SK-N-SH (cell line): ENCODE measurements around the gene NCAM1.

Experiments used
- CHD2 ChIP-seq: fragments of 150-350 bp; IDR thresholded peaks from 2 replicates; pipeline ENCODE4 v1.6.1; 2018; ENCODE audit warnings: low read length; ENCODE audit not compliant: partially characterized antibody
- EZH2phosphoT487 ChIP-seq: fragments of 200-600 bp; sonication (generic); IDR thresholded peaks from 2 replicates; pipeline ENCODE4 v1.6.1; 2017; ENCODE audit warnings: low read depth, mixed run types, mild to moderate bottlenecking, antibody characterized with exemption, moderate library complexity, borderline replicate concordance
- FOXJ3 ChIP-seq: sonication (generic); formaldehyde crosslinking; IDR thresholded peaks from 2 replicates; pipeline ENCODE4 v1.5.1; 2020; ENCODE audit warnings: mild to moderate bottlenecking, missing genetic modification reagents
- POLR2AphosphoS5 ChIP-seq: IDR thresholded peaks from 2 replicates; pipeline ENCODE4 v1.6.1; 2012; ENCODE audit warnings: low read depth, low read length
- RAD21 ChIP-seq: IDR thresholded peaks from 2 replicates; pipeline ENCODE4 v1.6.1; 2012; ENCODE audit warnings: mild to moderate bottlenecking, low read length
- SMC3 ChIP-seq: IDR thresholded peaks from 2 replicates; pipeline ENCODE4 v1.6.1; 2012; ENCODE audit warnings: low read depth, low read length, improper control_type of control experiment
- TAF1 ChIP-seq: IDR thresholded peaks from 2 replicates; pipeline ENCODE4 v1.6.1; 2012; ENCODE audit warnings: low read depth, mild to moderate bottlenecking, low read length, moderate library complexity, borderline replicate concordance

DNA sequence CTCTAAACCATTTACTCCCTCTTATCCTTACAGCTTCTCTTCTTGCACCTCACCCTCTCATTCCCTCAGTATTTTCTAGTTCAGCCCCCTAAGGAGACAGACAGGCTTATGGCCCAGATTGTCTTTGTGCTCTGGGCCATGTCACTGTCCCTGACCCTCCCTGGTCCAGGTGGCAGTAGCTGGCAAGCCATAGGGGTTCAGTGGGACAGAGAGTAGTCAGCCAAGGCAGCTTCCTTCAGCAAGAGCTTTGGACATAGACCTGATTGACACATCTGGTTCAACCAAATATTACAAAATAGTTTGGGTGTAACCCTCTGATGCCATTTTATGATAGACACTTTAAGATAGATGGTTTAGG, 53.9 kb downstream of the NCAM1 start:
- TF ChIP-seq CHD2 (no peak), FOXJ3 (CRISPR knock-in tag) (no peak), TAF1 (no peak), POLR2AphosphoS5 (no peak), EZH2phosphoT487 (no peak), RAD21 (no peak), SMC3 (no peak)
